Body of pancreas (tissue), 4 donors: ENCODE data around the gene TFCP2L1.

Experiments
- CTCF ChIP-seq, 7 experiments: fragments of 450-650 bp in 4 of 7; fragments of 200-600 bp in 3 of 7; sonication (generic) in 3 of 7; IDR thresholded peaks; one replicate each; pipeline ENCODE4 v1.5.1; 2016 to 2019; ENCODE audit warnings: antibody characterized with exemption in 7 of 7
- POLR2A ChIP-seq, 3 donors: fragments of 450-650 bp; IDR thresholded peaks; one replicate each; pipeline ENCODE4 v1.6.1; 2016; ENCODE audit warnings: antibody characterized with exemption in 3 of 3, mild to moderate bottlenecking in 2 of 3

GRCh38 chr2:121244616-121245015 lies 40.4 kb downstream of the TFCP2L1 start:
- TF ChIP-seq CTCF (IDR thresholded peaks at IDR 0.05) (no peak), POLR2A (IDR thresholded peaks at IDR 0.05) (no peak)
